HG03060 (cell line): ENCODE measurements around the gene ODF2L.
"Not testable (repeated sequence)": the region's sequence is repeated elsewhere in the genome, so short reads cannot be mapped to it uniquely, and the experiment has no call there.

Experiments used
- ATAC-seq: cut with Tn5 transposase; IDR thresholded peaks from one replicate; pipeline ENCODE4 v1.9.1; 2021; ENCODE audit warnings: low read depth, moderate number of reproducible peaks; ENCODE audit not compliant: unreplicated experiment

ODF2L gene

DNA sequence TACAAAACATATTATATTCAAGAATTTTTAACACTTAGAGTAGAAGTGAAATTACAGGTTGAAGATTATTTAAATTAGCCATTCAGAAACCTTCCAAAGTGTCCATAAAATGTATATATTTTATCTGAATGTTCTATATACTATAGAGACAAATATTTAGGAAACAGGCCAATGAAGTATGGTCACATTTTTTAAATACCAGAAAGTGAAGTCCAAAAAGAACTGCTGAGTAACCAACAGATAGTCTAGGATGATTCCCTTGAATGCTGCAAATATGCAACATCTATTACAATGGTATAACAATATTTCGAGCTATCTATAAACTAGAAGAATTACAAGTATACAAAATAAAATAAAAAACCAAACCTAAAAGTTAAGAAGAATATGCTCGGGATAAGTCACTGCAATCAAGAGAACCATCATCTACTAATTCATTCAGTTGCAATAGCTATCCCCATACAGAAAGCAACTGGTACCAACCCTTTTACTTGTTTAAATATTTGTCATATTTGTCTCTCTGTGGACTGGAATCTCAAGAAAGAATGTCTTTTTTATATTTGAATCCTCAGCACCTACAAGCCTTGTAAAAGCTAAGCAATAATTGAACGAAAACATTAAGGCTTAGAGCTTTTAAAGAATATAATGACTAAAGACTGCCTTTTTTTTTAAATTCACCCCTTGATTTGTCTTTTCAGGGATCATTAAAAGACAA, 8.1 kb downstream of the ODF2L start:
- no peak for ATAC-seq

DNA sequence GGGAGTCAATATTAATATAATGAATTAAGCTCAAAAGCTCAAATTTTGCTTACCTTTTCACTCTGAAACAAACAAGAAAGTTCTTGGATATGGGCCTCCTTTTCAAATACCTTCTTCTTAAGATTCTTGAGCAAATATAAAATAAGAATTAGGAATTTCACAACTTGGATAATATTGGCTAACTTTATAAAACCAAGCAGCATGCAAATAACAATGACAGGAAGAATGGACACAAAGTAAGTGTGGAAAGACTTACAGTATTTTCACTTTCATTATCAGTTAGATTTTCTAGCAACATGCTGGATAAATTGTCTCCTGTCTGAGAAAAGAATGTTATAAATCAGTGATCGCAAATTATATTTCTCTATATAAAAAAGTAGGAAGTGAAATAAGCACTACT, 13.2 kb downstream of the ODF2L start:
- ATAC-seq, result no peak

DNA sequence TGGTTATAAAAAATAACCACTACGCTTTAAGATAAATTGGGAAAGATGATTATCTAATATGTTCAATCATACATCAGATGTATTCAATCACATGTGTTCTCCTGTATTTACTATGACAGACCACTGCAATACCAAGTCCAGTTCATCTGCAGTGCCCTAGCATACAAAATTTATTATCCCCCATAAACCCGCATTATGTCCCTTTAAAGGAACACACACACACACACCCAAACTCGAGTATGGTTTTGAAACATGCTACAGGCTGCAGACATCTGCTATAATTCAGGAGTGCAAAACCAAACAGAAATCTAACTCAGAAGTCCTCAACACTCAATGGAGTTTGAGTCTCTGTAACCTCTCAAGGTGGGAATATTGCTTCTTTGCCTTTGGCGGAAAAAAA, 14.9 kb downstream of the ODF2L start:
- no peak for ATAC-seq

DNA sequence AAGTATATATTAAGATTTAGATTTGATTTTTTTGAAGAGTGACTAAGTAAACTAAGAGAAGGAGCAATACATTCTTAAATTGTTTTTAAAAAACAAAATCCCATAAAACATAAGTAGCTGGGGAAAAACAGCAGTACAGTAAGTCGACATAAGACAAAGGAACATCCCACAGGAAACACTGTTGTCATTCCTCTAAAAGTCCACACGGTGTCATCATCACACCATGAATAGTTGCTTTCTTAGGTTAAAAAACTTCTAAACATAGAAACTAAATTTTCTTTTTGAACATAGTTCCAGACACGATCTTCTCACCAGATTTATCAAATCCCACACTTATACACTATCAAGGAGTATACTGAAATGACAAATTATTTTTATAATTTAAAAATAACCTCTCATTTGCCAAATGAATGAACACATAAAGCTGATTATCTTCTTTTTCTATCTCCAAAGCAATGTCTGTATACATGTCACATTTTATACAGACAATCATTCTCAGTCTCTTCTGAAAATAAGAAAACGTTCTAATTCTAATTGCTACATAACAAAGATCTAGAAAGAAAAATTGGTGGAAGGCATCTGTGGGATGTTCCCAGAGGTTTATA, 15.8 kb downstream of the ODF2L start:
- no peak for ATAC-seq

DNA sequence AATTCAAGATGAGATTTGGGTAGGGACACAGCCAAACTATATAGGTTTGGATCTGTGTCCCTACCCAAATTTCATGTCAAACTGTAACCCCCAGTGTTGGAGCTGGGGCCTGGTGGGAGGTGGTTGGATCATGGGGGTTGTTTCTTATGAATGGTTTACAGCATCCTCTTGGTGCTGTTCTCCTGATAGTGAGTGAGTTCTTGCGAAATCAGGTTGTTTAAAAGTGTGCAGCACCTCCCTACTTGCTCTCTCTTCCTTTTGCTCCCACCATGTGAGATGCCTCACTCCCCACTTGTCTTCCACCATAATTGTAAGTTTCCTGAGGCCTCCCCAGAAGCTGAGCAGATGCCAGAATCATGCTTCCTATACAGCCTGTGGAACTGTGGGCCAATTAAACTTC, 17.3 kb downstream of the ODF2L start:
- no peak for ATAC-seq

DNA sequence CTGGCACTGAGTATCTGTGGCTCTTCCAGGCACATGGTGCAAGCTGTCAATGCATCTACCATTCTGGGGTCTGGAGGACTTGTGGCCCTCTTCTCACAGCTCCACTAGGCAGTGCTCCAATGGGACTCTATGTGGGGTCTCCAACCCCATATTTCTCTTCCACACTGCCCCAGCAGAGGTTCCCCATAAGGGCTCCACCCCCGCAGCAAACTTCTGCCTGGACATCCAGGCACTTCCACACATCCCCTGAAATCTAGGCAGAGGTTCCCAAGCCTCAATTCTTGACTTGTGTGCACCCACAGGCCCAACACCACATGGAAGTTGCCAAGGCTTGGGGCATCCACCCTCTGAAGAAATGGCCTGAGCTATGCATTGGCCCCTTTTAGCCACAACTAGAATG, 18.8 kb downstream of the ODF2L start:
- no peak for ATAC-seq

DNA sequence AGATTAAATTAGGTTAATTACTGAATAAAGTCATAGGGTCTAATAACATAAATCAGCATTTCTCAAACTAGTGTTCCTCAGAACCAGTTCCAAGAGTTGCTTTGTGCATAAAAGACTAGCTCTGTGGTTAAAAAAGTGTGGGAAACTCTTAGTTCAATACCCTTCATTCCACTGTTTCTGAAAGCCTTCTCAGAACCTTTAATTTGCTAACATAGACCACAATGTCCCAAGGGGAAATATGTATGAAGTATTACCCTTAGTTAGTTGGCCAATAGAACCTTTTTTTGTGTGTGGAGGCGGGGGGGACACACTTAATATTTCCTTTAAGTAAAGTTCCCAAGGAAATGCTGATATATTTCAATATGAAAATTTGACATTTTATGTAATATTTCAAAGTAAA, 20.4 kb downstream of the ODF2L start:
- ATAC-seq, result no peak

DNA sequence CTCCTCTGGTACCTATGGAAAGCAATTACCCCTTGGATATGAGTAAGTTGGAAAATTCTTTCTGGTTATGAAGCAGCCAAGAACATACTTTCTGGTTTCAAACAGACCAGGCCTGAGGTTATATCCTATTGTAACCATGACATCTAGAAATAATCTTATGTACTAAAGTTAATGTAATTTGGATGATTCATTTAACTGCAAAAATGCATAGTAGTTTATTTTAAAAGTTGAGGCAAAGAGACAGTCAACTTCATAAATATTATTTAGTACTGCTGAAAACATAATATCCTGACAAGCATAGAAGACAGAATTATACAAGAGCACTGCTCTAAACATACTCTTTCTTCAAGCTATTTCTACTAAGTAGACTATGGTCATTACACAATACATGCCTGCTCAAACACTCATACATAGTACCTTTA, 25.5 kb downstream of the ODF2L start:
- ATAC-seq, result no peak

DNA sequence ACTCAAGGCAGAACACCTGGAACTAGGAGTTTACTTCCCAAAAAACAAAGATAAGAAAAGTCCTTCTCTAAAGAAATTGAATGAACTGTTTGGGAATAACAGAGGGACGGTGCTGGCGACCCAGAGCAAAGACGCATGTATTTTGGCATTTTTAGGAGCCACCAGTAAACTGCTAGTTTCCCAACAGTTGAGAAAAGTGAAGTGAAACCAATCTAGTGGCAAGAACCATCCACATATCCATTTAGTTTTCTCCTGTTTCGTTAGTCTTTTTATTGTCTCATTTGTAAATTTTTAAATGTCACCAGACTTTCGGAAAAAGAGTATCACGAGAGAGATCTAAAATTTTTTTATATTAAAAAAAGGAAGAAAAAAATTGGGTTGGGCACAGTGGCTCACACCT, 30.2 kb downstream of the ODF2L start:
- ATAC-seq, result no peak

DNA sequence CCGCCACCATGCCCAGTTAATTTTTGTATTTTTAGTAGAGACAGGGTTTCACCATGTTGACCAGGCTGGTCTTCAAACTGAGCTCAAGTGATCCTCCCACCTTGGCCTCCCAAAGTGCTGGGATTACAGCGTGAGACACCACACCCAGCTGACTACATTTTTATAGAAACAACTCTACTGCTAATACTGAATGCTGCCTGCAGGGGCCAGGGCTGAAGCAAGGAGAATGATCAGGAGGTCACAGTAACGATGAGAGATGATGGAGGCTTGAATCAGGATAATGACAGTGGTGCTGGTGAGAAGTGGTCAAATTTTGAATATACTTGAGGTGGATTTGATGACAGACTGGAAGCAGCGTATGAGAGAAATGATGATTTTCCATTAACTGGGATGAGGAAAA, 33.3 kb downstream of the ODF2L start:
- ATAC-seq, result no peak

DNA sequence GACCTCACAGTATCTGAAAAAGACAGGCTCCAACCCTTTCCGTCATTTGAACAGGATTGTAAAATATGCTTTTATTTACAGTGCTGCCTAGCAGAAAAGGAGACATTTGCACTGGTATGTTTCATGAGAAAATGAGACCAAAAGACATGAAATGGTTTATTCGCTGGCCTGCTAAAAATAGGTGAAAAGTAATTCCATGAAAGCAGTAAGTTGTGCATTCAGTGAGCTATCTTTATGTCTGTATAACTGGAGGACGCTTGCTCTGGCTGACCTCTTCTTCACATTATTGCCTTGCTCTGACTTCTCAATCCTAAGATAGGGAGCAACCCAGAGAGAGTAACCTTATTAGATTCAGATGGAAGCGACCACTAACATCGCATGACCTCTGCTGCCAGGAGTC, 38.3 kb downstream of the ODF2L start:
- no peak for ATAC-seq

DNA sequence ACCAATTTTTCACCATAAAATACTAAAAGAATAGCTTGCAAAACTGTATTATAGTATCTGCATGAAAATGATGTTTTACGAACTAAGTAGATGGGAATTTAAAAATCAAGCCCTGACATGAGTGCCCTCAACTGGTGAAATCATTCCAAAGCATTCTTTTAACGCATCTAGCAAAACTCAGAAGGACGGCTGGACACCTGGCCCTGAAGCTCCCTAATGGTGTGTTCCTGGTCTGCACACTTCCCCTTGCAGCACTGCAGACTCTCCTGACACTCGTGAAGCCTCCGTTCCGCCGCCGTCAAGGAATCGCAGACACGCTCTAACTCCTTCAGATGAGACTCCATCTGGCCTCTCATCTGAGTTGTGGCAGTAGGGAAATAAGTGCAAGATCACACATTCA, 39.9 kb downstream of the ODF2L start:
- no peak for ATAC-seq

DNA sequence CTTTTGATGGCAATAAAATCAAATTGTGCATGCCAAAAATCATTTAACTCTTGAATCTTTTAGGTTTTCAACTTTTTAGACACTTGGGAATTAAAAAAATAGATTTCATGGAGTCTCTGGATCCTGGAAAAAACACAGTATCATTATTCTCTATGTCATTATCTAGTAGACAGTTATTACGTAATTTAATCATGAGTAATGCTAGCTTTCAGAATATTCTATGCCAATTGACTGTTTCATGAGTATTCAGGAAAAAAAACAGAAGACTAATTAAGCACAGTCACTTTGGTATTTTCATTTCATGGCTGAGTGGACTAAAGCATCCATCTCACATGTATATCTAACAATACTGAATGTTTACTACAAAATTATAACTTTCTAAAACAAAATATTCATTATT, 44.0 kb downstream of the ODF2L start:
- ATAC-seq, result no peak

DNA sequence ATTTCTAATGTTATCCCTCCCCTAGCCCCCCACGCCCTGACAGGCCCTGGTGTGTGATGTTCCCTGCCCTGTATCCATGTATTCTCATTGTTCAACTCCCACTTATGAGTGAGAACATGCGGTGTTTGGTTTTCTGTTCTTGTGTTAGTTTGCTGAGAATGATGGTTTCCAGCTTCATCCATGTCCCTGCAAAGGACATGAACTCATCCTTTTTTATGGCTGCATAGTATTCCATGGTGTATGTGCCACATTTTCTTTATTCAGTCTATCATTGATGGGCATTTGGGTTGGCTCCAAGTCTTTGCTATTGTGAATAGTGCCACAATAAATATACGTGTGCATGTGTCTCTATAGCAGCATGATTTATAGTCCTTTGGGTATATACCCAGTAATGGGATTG, 45.9 kb downstream of the ODF2L start:
- not testable (repeated sequence) for ATAC-seq

DNA sequence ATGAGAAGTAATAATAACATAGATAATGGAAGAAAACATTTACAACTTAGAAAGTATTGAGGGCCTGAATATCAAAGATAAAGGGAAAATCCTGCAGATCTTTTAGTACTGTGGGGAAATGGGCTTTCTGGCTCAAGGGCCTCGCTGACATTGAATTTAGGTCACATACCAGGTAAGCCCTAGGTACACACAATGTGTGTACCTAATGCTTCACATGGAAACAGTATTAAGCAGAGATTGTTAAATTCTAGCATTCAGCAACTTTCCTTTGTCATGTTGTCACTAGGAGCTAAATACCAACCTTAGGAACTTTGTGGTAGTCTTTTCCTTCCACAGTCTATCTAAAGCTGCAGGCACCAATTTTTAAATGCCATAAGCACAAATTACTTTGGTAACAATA, 49.7 kb downstream of the ODF2L start:
- ATAC-seq, result no peak

DNA sequence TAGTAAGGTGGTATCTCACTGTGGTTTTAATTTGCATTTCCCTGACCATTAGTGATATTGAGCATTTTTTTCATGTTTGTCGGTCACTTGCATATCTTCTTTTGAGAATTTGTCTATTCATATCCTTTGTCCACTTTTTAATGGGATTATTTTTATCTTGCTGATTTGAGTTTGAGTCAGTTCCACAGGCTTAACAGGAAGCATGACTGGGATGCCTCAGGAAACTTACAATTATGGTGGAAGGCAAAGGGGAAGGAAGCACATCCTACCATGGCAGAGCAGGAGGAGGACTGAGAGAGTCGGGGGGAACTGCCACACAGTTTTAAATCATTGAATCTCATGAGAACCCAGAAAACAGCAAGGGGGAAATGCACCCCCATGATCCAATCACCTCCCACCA, 51.1 kb downstream of the ODF2L start:
- ATAC-seq, result no peak

DNA sequence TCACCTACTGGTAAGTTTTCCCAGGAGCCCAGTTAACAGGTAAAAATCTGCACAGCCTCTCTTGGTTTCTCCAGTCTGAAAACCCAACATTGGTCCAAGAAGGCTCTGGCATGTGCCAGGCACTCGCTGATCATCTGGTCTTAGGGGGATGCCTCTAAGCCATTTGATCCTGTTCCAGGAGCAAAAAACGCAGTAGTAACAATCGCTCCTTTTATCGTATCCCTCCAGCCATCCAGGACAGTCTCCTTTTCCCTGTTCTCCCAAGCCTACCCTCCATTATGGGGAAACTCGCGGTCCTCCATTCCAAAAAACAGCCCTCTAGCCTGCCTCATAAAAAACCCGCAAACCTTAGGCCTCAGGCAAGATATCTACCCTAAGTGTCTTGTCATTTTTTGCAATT, 56.2 kb downstream of the ODF2L start:
- ATAC-seq, result no peak

DNA sequence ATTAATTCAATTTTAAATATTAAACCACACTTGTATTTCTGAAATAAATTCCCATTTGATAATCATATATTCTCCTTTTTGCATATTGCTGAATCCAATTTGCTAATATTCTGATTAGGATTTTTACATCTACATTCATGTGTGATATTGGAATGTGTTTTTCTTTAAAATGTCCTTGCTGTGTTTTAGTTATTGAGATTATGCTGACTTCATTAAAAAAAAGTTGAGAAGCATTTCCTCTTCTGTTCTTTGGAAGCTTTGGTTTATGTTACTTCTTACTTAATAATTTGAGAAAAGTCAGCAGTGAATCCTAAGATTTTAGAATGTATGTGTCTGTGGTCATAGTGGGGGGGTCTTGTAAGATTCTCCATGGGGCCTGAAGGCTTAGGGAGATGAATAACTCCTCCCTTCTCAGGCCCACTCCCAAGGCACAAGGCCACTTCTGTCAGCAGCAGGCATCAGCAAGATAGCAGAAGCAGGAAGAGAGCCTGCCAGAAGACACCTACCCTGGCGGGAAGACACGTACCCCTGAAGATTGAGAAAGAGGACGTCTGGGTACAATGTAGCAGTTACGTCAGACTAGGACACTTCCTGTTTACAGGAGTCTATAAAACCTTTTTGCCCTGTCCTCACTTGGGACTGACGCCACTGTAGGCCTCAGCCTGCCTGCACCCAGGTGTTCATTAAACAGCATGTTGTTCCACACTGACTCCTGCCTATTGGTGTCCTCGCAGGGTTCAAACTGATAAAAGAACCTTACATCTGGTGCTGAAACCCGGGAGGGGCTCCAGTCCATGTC, 56.9 kb downstream of the ODF2L start:
- no peak for ATAC-seq

DNA sequence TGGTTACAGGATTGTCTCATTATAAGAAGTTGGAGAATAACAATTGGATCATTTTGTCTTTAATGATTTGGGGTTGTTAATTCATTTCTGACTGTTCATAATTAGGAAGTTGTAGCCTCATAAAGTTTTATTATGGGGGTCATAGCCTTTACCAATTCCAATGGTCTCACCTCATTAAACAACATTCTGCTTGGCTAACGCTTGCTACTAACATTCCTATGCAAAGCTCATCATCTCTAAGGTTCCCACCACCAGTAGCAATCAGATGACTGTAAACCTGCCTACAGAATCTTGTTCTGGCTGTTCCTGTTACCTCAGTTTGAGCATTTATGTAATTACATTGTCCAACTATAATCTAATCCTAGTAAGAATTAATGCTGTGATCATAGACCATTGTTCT, 60.2 kb downstream of the ODF2L start:
- no peak for ATAC-seq

DNA sequence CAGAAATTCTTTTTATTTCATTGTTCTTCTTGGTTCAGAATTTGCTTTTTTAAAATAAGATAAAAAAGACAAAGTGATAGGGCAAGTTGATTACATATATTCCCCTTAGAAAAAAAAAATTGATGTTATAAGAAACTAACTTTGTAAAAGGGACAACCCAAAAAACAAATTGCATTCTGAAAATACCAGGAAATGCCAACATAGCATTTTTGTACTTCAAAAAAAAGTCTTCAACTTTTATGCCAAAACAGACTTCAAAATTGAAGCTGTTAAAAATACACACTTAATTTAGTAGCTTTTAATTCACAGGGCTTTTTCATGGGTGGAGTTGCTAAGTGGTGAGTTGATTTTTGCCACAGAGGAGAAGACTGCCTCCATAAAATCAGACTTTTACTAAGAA, 70.9 kb downstream of the ODF2L start:
- ATAC-seq, result no peak

DNA sequence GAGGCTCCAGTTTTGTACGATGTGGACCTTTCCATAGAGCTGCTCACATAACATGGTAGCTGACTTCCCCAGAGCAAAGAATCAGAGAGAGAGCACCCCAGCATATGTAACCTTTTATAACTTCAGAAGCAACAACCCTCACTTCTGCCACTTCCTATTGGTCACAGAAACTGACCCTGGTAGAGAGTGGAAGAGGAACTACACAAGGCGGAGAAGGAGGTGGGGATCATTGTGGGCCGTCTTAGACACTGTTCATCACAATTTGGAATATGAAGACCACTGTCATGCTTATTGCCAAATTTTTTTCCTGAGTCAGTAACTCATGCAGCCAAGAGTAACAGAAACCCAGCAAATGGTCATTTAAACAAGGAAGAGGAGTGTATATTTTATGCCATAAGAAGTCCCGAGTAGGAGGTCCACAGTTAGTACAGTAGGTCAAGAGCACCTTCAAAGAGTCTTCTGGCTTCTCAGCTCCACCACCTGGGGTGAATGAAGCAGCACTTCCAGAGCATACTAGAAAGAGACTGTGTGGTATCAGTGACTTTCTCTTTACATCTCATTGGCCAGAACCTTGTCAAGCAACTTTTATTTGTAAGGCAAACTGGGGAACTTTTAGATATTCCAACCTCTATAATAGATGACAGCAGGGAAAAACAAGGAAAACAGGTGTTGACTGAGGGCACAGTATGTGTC, 71.8 kb downstream of the ODF2L start:
- ATAC-seq, result no peak
